Left lung (tissue), 14 donors: ENCODE results near the gene NPIPB2. TPM values are rescaled to one million over a fixed set of nuclear protein-coding genes. Genes with fewer than 3 reads are reported as not detected.
"Not testable (repeated sequence)": the region's sequence is repeated elsewhere in the genome, so short reads cannot be mapped to it uniquely, and the experiment has no call there.

Experiments
- ATAC-seq: fragments of 200-7000 bp; cut with Tn5 transposase; one replicate; pipeline ENCODE4 v1.9.1; 2020; ENCODE audit warnings: moderate library complexity
- DNase-seq, 4 donors: peaks; one replicate each; pipeline ENCODE4 v3.0.0-alpha.2; 2013 to 2020
- H3K27ac ChIP-seq, 2 donors: fragments of 200-600 bp; sonication (generic) in 1 of 2; one replicate each; pipeline versions ENCODE4 v1.5.0 to v1.8.0; 2020 to 2021
- H3K27me3 ChIP-seq, 2 donors: fragments of 200-600 bp; sonication (generic) in 1 of 2; one replicate each; pipeline versions ENCODE4 v1.5.0 to v1.8.0; 2020 to 2021
- H3K36me3 ChIP-seq, 2 donors: fragments of 200-600 bp; sonication (generic) in 1 of 2; one replicate each; pipeline versions ENCODE4 v1.5.0 to v1.8.0; 2020 to 2021
- H3K4me1 ChIP-seq, 2 donors: fragments of 200-600 bp; one replicate each; pipeline ENCODE4 v1.8.0; 2021
- H3K4me3 ChIP-seq, 2 donors: fragments of 200-600 bp; sonication (generic) in 1 of 2; one replicate each; pipeline versions ENCODE4 v1.5.0 to v1.8.0; 2020 to 2021; ENCODE audit warnings: mild to moderate bottlenecking in 1 of 2
- H3K9me3 ChIP-seq, 2 donors: fragments of 200-600 bp; sonication (generic) in 1 of 2; one replicate each; pipeline versions ENCODE4 v1.5.0 to v1.8.0; 2020 to 2021
- CTCF ChIP-seq, 2 donors: fragments of 200-600 bp; sonication (generic) in 1 of 2; IDR thresholded peaks; one replicate each; pipeline versions ENCODE4 v1.5.0 to v1.8.0; 2021; ENCODE audit warnings: antibody characterized with exemption in 2 of 2
- intact Hi-C, 2 donors: fragments of 100-400 bp; cut with DNase I; formaldehyde crosslinking; loops; one replicate each; pipeline versions ENCODE4 v1.11.2 to v1.14.2; 2022
- long read RNA-seq, 12 donors: library from polyadenylated mRNA in 2 of 12; unstranded in 2 of 12; transcript quantifications; one replicate each; pipeline ENCODE4 v2.0.0 and lab custom pipeline, GENCODE V29; 2019 to 2026
- polyA plus RNA-seq, 6 donors: library from polyadenylated mRNA; unstranded; fragments of 120-200 nt; gene quantifications; one replicate each; pipeline ENCODE4 v1.2.1, GENCODE V29; 2013; ENCODE audit not compliant: insufficient read length in 6 of 6
- total RNA-seq, 2 donors: library from RNA; stranded (reverse); fragmentation: NEBNext Ultra II Directional; extraction: Animal tissue kit (Norgen Biotek cat#: 25700); gene quantifications; one replicate each; pipeline ENCODE4 v1.2.1, GENCODE V29; 2021
- donor health status: DM: no; HTN: yes; CAD: no.
- donor health status: DM: no; HTN: no; CAD: no.

Gene NPIPB2
- total RNA-seq (10 to 100 TPM in 1 of 2 donors, 1 to 10 TPM in 1; 6.1 to 10.2 TPM), polyA plus RNA-seq (10 to 100 TPM in 2 of 6 donors, 1 to 10 TPM in 4; 7.3 to 14.6 (median 8.8) TPM)
- long read RNA-seq, donor 1 = 0 reads
- long read RNA-seq, donor 2 = 0 reads
- long read RNA-seq, donor 3 = 0 reads
- long read RNA-seq, donor 4 = 0 reads
- long read RNA-seq, donor 5 = 0 reads
- long read RNA-seq, donor 6 = 0 reads
- long read RNA-seq, donor 7 = 0 reads
- long read RNA-seq, donor 8 = 0 reads
- long read RNA-seq, donor 9 = 0 reads
- long read RNA-seq, donor 10 = 0 reads
- long read RNA-seq, donor 11 = 0 reads
- long read RNA-seq, donor 12, partial matches to known transcripts = 0 of 1 reads
- long read RNA-seq, donor 12, other reads (novel, unspliced or antisense) = 0 of 1 reads

DNA sequence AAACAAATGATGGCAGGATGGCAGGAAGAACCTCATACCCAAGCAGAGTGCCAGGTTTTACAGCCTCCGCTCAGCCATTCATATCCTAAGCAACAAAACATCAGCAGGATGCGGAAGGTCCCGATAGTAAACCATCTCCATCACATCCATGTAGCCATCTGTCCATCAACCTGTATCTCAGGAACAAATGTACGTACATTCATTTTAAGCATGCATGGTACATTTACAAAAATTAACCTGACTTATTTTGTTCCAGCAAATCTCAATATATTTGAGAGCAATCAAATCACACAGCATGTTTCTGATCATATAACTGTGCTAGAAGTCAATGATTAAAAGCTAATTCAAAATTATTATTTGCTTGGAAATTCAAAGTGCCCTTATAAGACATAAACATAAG, at the start of gene NPIPB2:
NPIPB2 (minus strand) TSS at position 101 of the 400 bp plus-strand sequence; CDS start at position 101, 0 bp downstream.
- ATAC-seq, H3K27ac ChIP-seq, DNase-seq, H3K9me3 ChIP-seq, intact Hi-C loops, H3K36me3 ChIP-seq, H3K4me1 ChIP-seq, H3K4me3 ChIP-seq, H3K27me3 ChIP-seq: not testable (repeated sequence)

DNA sequence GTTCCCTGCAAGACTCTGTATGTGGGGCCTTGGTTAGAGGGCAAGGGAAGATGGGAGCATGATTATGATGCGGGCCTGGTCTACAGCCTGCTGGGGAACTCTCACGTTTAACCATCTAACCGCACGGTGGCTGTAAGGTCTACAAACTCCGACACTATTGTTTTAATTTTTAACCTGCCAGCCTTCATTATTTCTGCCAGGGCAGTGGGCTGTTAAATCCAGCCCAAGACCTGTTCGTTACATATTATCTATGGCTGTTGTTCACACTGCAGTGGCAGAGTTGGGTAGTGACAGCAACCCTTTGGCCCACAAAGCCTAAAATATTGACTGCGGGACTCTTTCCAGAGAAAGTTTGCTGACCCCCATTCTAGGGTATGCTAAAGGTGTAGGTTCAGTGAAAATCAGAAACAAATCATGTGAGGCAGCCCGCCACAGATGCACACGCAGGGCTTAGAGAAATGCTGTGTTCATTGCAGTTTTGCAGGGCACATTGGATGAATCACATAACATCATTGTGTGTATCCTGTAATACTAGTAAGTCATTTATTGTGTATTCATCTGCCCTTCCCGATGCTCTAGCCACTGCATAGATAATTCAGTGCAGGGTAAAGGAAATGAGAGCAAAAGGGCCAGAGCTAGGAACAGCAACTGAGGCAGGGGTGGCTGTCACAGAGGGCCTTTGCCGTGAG, 49.0 kb upstream of the NPIPB2 start:
- Histone ChIP-seq H3K27me3 (no peaks in the 10 kb centered on the region), H3K36me3 (no peaks in the 10 kb centered on the region), H3K4me1 (peaks cover 0 to 42% of the 10 kb centered on the region in 2 donors), H3K9me3 (no peaks in the 10 kb centered on the region), H3K27ac (no peak overlapping the region), H3K4me3 (no peak overlapping the region)
- intact Hi-C loops = no loop called here
- DNase-seq = no peak
- TF ChIP-seq CTCF (IDR thresholded peaks at IDR 0.05) = no peak
- no peak for ATAC-seq

- H3K36me3 ChIP-seq = no peaks in the 10 kb centered on the region
- intact Hi-C loops = no loop called here
- no peak for TF ChIP-seq CTCF (IDR thresholded peaks at IDR 0.05)
These were observed 46.6 kb upstream of the NPIPB2 start for GRCh38 chr16:11988258-11988978.

DNA sequence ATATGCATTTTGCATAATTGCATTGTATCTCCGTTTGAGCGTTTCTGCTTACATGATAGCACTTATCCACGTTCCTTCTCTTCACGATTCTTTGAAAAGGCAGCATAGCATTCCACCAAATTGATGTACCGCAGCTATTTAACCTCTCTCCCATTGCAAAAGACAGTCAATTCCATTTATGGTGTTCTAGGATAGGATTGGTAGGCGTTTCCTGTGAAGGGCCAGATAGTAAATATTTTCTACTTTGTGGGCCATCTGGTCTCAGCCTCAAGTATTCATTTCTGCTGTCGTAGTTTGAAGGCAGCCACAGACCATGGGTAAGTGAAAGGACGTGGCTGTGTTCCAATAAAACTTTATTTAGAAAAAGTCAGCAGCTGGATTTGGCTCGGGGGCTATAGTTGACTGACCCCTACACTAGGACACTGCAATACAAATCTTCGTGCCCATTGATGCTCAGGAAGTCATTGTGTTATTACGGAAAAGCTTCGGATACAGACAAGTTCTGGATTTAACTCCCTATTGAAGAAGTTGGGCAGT, 44.7 kb upstream of the NPIPB2 start:
- DNase-seq (no peak), ATAC-seq (no peak)
- Histone ChIP-seq H3K27me3 (no peaks in the 10 kb centered on the region), H3K27ac (no peak overlapping the region), H3K4me1 (peaks cover 0 to 6% of the 10 kb centered on the region in 2 donors), H3K4me3 (no peak overlapping the region), H3K36me3 (no peaks in the 10 kb centered on the region), H3K9me3 (no peaks in the 10 kb centered on the region)
- TF ChIP-seq CTCF (IDR thresholded peaks at IDR 0.05) = no peak
- intact Hi-C loops = no loop called here

More at GRCh38 chr16:11988258-11988978, 46.6 kb upstream of the NPIPB2 start:
- H3K4me1 ChIP-seq = peaks cover 0 to 20% of the 10 kb centered on the region in 2 donors
- no peak for ATAC-seq
- H3K4me3 ChIP-seq = no peak overlapping the region
- H3K27ac ChIP-seq = no peak overlapping the region
- DNase-seq = no peak
- no peaks in the 10 kb centered on the region for H3K9me3 ChIP-seq
- H3K27me3 ChIP-seq = no peaks in the 10 kb centered on the region

DNA sequence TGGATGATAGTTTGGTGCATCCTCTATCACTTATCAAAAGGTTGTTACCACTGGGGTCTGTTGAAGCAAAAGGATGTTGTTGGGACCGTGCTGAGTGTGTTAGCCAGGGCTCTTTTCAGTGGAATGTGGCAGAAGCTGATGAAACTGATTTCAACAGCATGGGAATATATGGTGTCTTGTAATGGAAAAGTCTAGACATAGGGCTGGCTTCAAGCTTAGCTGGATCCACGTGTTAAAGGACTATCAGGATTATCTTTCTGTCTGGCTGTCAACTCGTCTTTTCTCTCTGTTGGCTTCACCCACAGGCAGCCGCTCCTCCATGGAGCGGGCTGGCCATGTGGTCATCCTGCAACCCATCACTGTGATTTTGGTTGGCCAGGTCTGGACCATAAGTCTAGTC, 43.4 kb upstream of the NPIPB2 start:
- H3K27ac ChIP-seq = no peak overlapping the region
- no peaks in the 10 kb centered on the region for H3K27me3 ChIP-seq
- DNase-seq = no peak
- H3K4me1 ChIP-seq = peaks cover 0 to 6% of the 10 kb centered on the region in 2 donors
- ATAC-seq = no peak
- no peaks in the 10 kb centered on the region for H3K36me3 ChIP-seq
- no peaks in the 10 kb centered on the region for H3K9me3 ChIP-seq
- TF ChIP-seq CTCF (IDR thresholded peaks at IDR 0.05) = no peak
- intact Hi-C loops = no loop called here
- H3K4me3 ChIP-seq = no peak overlapping the region
